ENCODE results near the gene UBE2V1. TPM values are rescaled to one million over a fixed set of nuclear protein-coding genes. Genes with fewer than 3 reads are reported as not detected.
A peak's percentile ranks its signal among the peaks of the same experiment; 100 is the strongest.
"Not testable (repeated sequence)": the region's sequence is repeated elsewhere in the genome, so short reads cannot be mapped to it uniquely, and the experiment has no call there.

Gene UBE2V1
- total RNA-seq, 1 donor from 2014 or later: 106 TPM

DNA sequence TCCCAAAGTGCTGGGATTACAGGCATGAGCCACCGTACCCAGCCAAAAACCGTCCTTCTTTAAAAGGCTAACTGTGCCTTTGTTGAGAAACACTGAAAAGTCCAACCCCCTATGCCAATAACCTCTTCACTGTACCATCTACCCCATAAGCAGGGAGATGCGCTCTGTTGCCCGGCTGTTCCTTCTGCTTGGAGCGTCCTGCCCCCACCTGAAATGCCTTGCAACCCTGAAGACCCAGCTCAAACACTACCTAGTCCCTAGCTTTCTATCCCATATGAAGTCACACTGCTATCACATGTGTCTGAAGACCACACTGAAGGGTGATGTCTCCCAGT, 27.8 kb downstream of the UBE2V1 start:
- H3K27me3 Mint-ChIP-seq (ENCODE audit: unreplicated experiment): no peaks in the 10 kb centered on the region
- H3K4me3 Mint-ChIP-seq (ENCODE audit: unreplicated experiment): no peak overlapping the region
- TF ChIP-seq, protein P1, sequence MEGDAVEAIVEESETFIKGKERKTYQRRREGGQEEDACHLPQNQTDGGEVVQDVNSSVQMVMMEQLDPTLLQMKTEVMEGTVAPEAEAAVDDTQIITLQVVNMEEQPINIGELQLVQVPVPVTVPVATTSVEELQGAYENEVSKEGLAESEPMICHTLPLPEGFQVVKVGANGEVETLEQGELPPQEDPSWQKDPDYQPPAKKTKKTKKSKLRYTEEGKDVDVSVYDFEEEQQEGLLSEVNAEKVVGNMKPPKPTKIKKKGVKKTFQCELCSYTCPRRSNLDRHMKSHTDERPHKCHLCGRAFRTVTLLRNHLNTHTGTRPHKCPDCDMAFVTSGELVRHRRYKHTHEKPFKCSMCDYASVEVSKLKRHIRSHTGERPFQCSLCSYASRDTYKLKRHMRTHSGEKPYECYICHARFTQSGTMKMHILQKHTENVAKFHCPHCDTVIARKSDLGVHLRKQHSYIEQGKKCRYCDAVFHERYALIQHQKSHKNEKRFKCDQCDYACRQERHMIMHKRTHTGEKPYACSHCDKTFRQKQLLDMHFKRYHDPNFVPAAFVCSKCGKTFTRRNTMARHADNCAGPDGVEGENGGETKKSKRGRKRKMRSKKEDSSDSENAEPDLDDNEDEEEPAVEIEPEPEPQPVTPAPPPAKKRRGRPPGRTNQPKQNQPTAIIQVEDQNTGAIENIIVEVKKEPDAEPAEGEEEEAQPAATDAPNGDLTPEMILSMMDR (IDR thresholded peaks at IDR 0.05): no peak
- H3K4me1 Mint-ChIP-seq (ENCODE audit: unreplicated experiment): peaks cover 32% of the 10 kb centered on the region
- peak overlapping the region; percentile 24 for H3K27ac Mint-ChIP-seq (ENCODE audit: unreplicated experiment)
- H3K36me3 Mint-ChIP-seq (ENCODE audit: unreplicated experiment): peaks cover 18% of the 10 kb centered on the region
- no peaks in the 10 kb centered on the region for H3K9me3 Mint-ChIP-seq (ENCODE audit: unreplicated experiment)
- DNase-seq (ENCODE audit: extremely low spot score, unreplicated experiment): no peak

DNA sequence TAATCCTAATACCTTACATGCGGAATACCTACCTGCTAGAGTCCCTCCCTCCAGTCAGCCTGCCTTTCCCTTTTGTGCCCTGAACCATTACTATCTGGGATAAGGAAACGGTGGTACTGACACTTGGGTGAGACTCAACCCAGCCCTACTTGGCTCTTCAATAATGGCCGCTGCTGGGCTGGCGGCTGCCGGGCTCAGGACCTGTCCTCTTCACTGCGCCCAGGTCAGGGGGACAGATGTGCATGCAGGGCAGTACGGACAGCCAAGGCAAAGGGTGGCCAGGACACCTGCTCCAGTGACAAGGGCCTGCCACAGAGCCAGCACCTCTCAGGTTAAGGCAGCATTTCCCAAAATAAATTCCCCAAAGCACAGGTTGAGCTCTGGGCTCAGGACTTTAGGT, 29.9 kb downstream of the UBE2V1 start:
- H3K27me3 Mint-ChIP-seq (ENCODE audit: unreplicated experiment): no peaks in the 10 kb centered on the region
- no peak overlapping the region for H3K27ac Mint-ChIP-seq (ENCODE audit: unreplicated experiment)
- no peaks in the 10 kb centered on the region for H3K9me3 Mint-ChIP-seq (ENCODE audit: unreplicated experiment)
- no peak for DNase-seq (ENCODE audit: extremely low spot score, unreplicated experiment)
- H3K4me1 Mint-ChIP-seq (ENCODE audit: unreplicated experiment): peaks cover 28% of the 10 kb centered on the region
- H3K36me3 Mint-ChIP-seq (ENCODE audit: unreplicated experiment): peaks cover 16% of the 10 kb centered on the region
- TF ChIP-seq, protein P1 (IDR thresholded peaks at IDR 0.05): no peak
- no peak overlapping the region for H3K4me3 Mint-ChIP-seq (ENCODE audit: unreplicated experiment)

- not testable (repeated sequence) for H3K4me3 Mint-ChIP-seq (ENCODE audit: unreplicated experiment); H3K9me3 Mint-ChIP-seq (ENCODE audit: unreplicated experiment); DNase-seq (ENCODE audit: extremely low spot score, unreplicated experiment); H3K27ac Mint-ChIP-seq (ENCODE audit: unreplicated experiment); H3K27me3 Mint-ChIP-seq (ENCODE audit: unreplicated experiment)
- peaks cover 22% of the 10 kb centered on the region for H3K4me1 Mint-ChIP-seq (ENCODE audit: unreplicated experiment)
- H3K36me3 Mint-ChIP-seq (ENCODE audit: unreplicated experiment): peaks cover 16% of the 10 kb centered on the region
Measured at GRCh38 chr20:50082056-50082455, 30.9 kb downstream of the UBE2V1 start.

DNA sequence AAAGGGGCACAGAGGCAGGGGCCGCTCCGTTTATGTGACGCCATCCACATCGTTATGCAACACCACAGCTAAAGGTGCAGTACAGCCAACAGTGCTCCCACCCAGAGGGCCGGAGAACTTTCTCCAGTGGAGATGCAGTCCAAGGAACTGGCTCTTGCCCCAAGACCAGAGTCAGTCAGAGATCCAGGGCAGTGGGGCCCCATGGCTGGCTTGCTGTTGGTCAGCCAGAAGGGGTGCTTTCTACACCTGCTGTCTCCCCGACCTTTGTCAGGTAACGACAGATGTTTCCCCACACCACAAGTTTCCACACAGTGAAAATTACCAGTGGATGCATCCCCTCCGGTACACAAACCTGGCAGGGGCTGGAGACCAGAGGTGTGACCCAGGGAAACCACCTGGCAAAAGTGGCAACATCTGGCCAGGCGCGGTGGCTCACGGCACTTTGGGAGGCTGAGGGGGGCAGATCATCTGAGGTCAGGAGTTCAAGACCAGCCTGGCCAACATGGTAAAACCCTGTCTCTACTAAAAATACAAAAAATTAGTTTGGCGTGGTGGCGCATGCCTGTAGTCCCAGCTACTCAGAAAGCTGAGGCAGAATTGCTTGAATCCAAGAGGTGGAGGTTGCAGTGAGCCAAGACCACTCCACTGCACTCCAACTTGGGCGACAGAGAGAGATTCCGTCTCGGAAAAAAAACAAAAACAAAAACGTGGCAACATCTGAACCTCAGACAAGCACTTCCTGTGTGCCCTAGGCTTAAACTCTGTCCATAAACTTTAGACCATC, 34.9 kb downstream of the UBE2V1 start:
- H3K4me3 Mint-ChIP-seq (ENCODE audit: unreplicated experiment): no peak overlapping the region
- H3K4me1 Mint-ChIP-seq (ENCODE audit: unreplicated experiment): peaks cover 5% of the 10 kb centered on the region
- TF ChIP-seq, protein P1 (IDR thresholded peaks at IDR 0.05): no peak
- no peaks in the 10 kb centered on the region for H3K27me3 Mint-ChIP-seq (ENCODE audit: unreplicated experiment)
- H3K36me3 Mint-ChIP-seq (ENCODE audit: unreplicated experiment): peaks cover 13% of the 10 kb centered on the region
- DNase-seq (ENCODE audit: extremely low spot score, unreplicated experiment): no peak
- no peaks in the 10 kb centered on the region for H3K9me3 Mint-ChIP-seq (ENCODE audit: unreplicated experiment)
- H3K27ac Mint-ChIP-seq (ENCODE audit: unreplicated experiment): no peak overlapping the region

- no peak for DNase-seq (ENCODE audit: extremely low spot score, unreplicated experiment)
- no peaks in the 10 kb centered on the region for H3K9me3 Mint-ChIP-seq (ENCODE audit: unreplicated experiment)
- H3K36me3 Mint-ChIP-seq (ENCODE audit: unreplicated experiment): no peaks in the 10 kb centered on the region
- H3K4me3 Mint-ChIP-seq (ENCODE audit: unreplicated experiment): no peak overlapping the region
- TF ChIP-seq, protein P1 (IDR thresholded peaks at IDR 0.05): no peak
- H3K27me3 Mint-ChIP-seq (ENCODE audit: unreplicated experiment): no peaks in the 10 kb centered on the region
- peaks cover 19% of the 10 kb centered on the region for H3K4me1 Mint-ChIP-seq (ENCODE audit: unreplicated experiment)
- no peak overlapping the region for H3K27ac Mint-ChIP-seq (ENCODE audit: unreplicated experiment)
Measured at GRCh38 chr20:50073500-50073899, 39.5 kb downstream of the UBE2V1 start.

All from osteocyte (in vitro differentiated cells).